ENCODE results near the gene L3MBTL2.

GRCh38 chr22:41216984-41217383, 11.9 kb downstream of the L3MBTL2 start:
- TF ChIP-seq, protein P1, sequence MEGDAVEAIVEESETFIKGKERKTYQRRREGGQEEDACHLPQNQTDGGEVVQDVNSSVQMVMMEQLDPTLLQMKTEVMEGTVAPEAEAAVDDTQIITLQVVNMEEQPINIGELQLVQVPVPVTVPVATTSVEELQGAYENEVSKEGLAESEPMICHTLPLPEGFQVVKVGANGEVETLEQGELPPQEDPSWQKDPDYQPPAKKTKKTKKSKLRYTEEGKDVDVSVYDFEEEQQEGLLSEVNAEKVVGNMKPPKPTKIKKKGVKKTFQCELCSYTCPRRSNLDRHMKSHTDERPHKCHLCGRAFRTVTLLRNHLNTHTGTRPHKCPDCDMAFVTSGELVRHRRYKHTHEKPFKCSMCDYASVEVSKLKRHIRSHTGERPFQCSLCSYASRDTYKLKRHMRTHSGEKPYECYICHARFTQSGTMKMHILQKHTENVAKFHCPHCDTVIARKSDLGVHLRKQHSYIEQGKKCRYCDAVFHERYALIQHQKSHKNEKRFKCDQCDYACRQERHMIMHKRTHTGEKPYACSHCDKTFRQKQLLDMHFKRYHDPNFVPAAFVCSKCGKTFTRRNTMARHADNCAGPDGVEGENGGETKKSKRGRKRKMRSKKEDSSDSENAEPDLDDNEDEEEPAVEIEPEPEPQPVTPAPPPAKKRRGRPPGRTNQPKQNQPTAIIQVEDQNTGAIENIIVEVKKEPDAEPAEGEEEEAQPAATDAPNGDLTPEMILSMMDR (IDR thresholded peaks at IDR 0.05) = no peak
- TF ChIP-seq, protein P2, sequence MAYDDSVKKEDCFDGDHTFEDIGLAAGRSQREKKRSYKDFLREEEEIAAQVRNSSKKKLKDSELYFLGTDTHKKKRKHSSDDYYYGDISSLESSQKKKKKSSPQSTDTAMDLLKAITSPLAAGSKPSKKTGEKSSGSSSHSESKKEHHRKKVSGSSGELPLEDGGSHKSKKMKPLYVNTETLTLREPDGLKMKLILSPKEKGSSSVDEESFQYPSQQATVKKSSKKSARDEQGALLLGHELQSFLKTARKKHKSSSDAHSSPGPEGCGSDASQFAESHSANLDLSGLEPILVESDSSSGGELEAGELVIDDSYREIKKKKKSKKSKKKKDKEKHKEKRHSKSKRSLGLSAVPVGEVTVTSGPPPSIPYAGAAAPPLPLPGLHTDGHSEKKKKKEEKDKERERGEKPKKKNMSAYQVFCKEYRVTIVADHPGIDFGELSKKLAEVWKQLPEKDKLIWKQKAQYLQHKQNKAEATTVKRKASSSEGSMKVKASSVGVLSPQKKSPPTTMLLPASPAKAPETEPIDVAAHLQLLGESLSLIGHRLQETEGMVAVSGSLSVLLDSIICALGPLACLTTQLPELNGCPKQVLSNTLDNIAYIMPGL (CRISPR knock-in tag; IDR thresholded peaks at IDR 0.05) = no peak
- TF ChIP-seq MLX (CRISPR knock-in tag; IDR thresholded peaks at IDR 0.05) = no peak
- TF ChIP-seq ELF4 (CRISPR knock-in tag; IDR thresholded peaks at IDR 0.05; ENCODE audit: low read depth) = no peak
- TF ChIP-seq, protein P3, sequence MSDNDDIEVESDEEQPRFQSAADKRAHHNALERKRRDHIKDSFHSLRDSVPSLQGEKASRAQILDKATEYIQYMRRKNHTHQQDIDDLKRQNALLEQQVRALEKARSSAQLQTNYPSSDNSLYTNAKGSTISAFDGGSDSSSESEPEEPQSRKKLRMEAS (CRISPR knock-in tag; IDR thresholded peaks at IDR 0.05) = no peak
- TF ChIP-seq GRHL2 (CRISPR knock-in tag; IDR thresholded peaks at IDR 0.05; ENCODE audit: insufficient replicate concordance, severe bottlenecking) = no peak
- TF ChIP-seq, protein P4, sequence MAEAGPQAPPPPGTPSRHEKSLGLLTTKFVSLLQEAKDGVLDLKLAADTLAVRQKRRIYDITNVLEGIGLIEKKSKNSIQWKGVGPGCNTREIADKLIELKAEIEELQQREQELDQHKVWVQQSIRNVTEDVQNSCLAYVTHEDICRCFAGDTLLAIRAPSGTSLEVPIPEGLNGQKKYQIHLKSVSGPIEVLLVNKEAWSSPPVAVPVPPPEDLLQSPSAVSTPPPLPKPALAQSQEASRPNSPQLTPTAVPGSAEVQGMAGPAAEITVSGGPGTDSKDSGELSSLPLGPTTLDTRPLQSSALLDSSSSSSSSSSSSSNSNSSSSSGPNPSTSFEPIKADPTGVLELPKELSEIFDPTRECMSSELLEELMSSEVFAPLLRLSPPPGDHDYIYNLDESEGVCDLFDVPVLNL (CRISPR knock-in tag; IDR thresholded peaks at IDR 0.05; ENCODE audit: borderline replicate concordance, low read depth) = no peak
- TF ChIP-seq ERG (CRISPR knock-in tag; IDR thresholded peaks at IDR 0.05) = no peak
